Neural cell (in vitro differentiated cells): ENCODE measurements around the gene HUNK. TPM values are rescaled to one million over a fixed set of nuclear protein-coding genes. Genes with fewer than 3 reads are reported as not detected.

ENCODE experiments used
- H2AFZ ChIP-seq: fragments of 200-600, 300-800 bp; sonication (generic), shearing (Covaris generic); 2 replicates; pipeline ENCODE4 v1.6.0; 2014; ENCODE audit warnings: low read depth, mild to moderate bottlenecking, antibody characterized with exemption, low read length, moderate library complexity
- H3F3A ChIP-seq: fragments of 200-600 bp; shearing (Covaris generic); 2 replicates; pipeline ENCODE4 v1.6.1; 2016; ENCODE audit warnings: mild to moderate bottlenecking, moderate library complexity, mixed read lengths, antibody characterized with exemption, low read length; ENCODE audit not compliant: insufficient read depth, poor library complexity, severe bottlenecking
- H3K27ac ChIP-seq: fragments of 200-600, 300-800 bp; sonication (generic), shearing (Covaris generic); 2 replicates; pipeline ENCODE4 v1.5.1; 2014; ENCODE audit warnings: mild to moderate bottlenecking, low read length, moderate library complexity
- H3K27me3 ChIP-seq: fragments of 300-800, 200-600 bp; sonication (generic), shearing (Covaris generic); 2 replicates; pipeline ENCODE4 v1.6.0; 2014; ENCODE audit warnings: mild to moderate bottlenecking, low read depth, low read length, moderate library complexity; ENCODE audit not compliant: insufficient read depth
- H3K36me3 ChIP-seq: fragments of 300-800, 200-600 bp; sonication (generic), shearing (Covaris generic); 2 replicates; pipeline ENCODE4 v1.5.1; 2014; ENCODE audit warnings: mild to moderate bottlenecking, antibody characterized with exemption, low read length, moderate library complexity; ENCODE audit not compliant: insufficient read depth
- H3K4me2 ChIP-seq: fragments of 300-800, 200-600 bp; sonication (generic), shearing (Covaris generic); 2 replicates; pipeline ENCODE4 v1.6.0; 2014; ENCODE audit warnings: mild to moderate bottlenecking, low read length
- H3K4me3 ChIP-seq: fragments of 300-800, 200-600 bp; sonication (generic), shearing (Covaris generic); 2 replicates; pipeline ENCODE4 v1.5.1; 2014; ENCODE audit warnings: mild to moderate bottlenecking, low read length, moderate library complexity
- H3K79me2 ChIP-seq: fragments of 200-600 bp; shearing (Covaris generic); replicated peaks from 2 replicates; pipeline ENCODE4 v1.6.0; 2014; ENCODE audit warnings: mild to moderate bottlenecking, low read length, moderate library complexity; ENCODE audit not compliant: insufficient read depth
- H3K9ac ChIP-seq: fragments of 300-800, 200-600 bp; sonication (generic), shearing (Covaris generic); 2 replicates; pipeline ENCODE4 v1.6.1; 2016; ENCODE audit warnings: mild to moderate bottlenecking, low read length, mixed read lengths
- H3K9me2 ChIP-seq: fragments of 200-600 bp; shearing (Covaris generic); 2 replicates; pipeline ENCODE4 v1.6.1; 2016; ENCODE audit warnings: mild to moderate bottlenecking, low read length, mixed read lengths; ENCODE audit not compliant: insufficient read depth
- H3K9me3 ChIP-seq: fragments of 200-600, 300-800 bp; sonication (generic), shearing (Covaris generic); 2 replicates; pipeline ENCODE4 v1.6.1; 2016; ENCODE audit warnings: mild to moderate bottlenecking, mixed run types, low read length, moderate library complexity, mixed read lengths
- H4K20me1 ChIP-seq: fragments of 200-600 bp; shearing (Covaris generic); 2 replicates; pipeline ENCODE4 v1.6.1; 2016; ENCODE audit warnings: mild to moderate bottlenecking, mixed run types; ENCODE audit not compliant: insufficient read depth
- EP300 ChIP-seq: fragments of 450-650 bp; conservative IDR thresholded peaks from 2 replicates; pipeline ENCODE4 v1.6.1; 2014; ENCODE audit warnings: antibody characterized with exemption, mild to moderate bottlenecking, moderate library complexity; ENCODE audit not compliant: poor library complexity, severe bottlenecking
- EZH2 ChIP-seq: fragments of 200-600, 300-800 bp; shearing (Covaris generic), sonication (generic); IDR thresholded peaks from 2 replicates; pipeline ENCODE4 v1.6.1; 2014; ENCODE audit warnings: antibody characterized with exemption, low read length, borderline replicate concordance, mild to moderate bottlenecking; ENCODE audit not compliant: insufficient read depth, poor library complexity, severe bottlenecking
- MXI1 ChIP-seq: fragments of 450-650 bp; conservative IDR thresholded peaks from 2 replicates; pipeline ENCODE4 v1.6.1; 2014; ENCODE audit warnings: antibody characterized with exemption, mild to moderate bottlenecking; ENCODE audit not compliant: poor library complexity, severe bottlenecking
- POLR2AphosphoS5 ChIP-seq: IDR thresholded peaks from 2 replicates; pipeline ENCODE4 v1.6.1; 2012
- RAD21 ChIP-seq: fragments of 450-650 bp; conservative IDR thresholded peaks from 2 replicates; pipeline ENCODE4 v1.6.1; 2014; ENCODE audit warnings: antibody characterized with exemption, mild to moderate bottlenecking, moderate library complexity
- SMC3 ChIP-seq: fragments of 450-650 bp; conservative IDR thresholded peaks from 2 replicates; pipeline ENCODE4 v1.6.1; 2014; ENCODE audit warnings: antibody characterized with exemption, mild to moderate bottlenecking, moderate library complexity; ENCODE audit not compliant: poor library complexity
- TAF1 ChIP-seq: IDR thresholded peaks from 2 replicates; pipeline ENCODE4 v1.6.1; 2012; ENCODE audit warnings: low read depth
- polyA minus RNA-seq: library from RNA; depleted of rRNA, polyadenylated mRNA; stranded (reverse); fragments of >200 nt; gene quantifications from 2 replicates; pipeline ENCODE4 v1.2.3, GENCODE V29; 2014
- polyA plus RNA-seq: library from polyadenylated mRNA; depleted of rRNA; stranded (reverse); fragments of >200 nt; gene quantifications from 2 replicates; pipeline ENCODE4 v1.2.3, GENCODE V29; 2014
- TF ChIP-seq, protein P1 (sequence below): IDR thresholded peaks from 2 replicates; pipeline ENCODE4 v1.6.1; 2012; ENCODE audit warnings: borderline replicate concordance
- TF ChIP-seq, protein P2 (sequence below): fragments of 450-650 bp; IDR thresholded peaks from 2 replicates; pipeline ENCODE4 v1.5.1; 2014; ENCODE audit warnings: antibody characterized with exemption, mild to moderate bottlenecking, moderate library complexity; ENCODE audit not compliant: poor library complexity, severe bottlenecking

HUNK gene
- polyA plus RNA-seq = 9.3 and 11.0 TPM in 2 replicates
- 20.5 and 24.3 TPM in 2 replicates for polyA minus RNA-seq

DNA sequence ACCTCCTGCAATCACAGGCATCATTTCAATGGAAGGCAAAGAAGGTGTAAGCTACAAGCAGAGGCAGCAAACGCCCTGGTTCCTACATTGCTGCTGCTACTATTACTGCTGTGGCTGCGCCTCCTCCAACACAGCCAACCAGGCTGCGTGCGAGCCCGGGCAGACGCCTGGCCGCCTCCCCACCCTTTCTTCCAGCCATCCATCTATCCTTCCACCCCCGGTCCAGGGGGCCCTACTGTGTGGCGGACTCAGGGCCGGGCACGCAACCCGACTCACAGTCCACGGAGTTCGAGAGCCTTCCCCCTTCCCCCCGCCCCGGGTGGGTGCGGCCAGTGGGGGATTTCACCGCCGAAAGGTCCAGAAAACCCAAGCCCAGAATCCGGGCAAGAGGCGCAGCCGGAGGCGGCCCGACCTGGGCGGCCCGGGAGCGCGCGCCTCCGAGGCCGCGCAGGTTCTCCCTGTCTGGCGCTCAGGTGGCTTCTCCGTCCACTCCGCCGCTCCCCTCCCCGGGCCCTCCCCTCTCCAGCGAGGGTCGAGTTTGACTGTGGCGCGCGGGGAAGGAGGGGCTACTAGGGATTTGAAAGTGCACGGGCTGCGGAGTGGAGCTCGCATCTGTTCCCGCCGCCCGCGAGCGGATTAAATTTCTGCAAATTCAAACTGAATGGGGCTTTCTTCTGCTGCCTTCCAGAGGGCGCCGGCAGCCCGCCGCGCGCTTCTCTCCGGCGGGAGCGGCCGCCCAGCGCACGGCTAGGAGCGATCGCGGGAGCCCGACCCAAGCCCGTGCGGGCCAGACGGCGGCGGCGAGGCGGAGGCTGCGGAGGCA is at the start of gene HUNK:
TSS of gene HUNK (plus strand) at position 569 of the 823 bp plus-strand sequence. CDS start 655 bp downstream, outside the sequence.
- Histone ChIP-seq H3K27me3 (no peaks in the 10 kb centered on the region), H4K20me1 (no peaks in the 10 kb centered on the region), H3K36me3 (no peaks in the 10 kb centered on the region), H2AFZ (peak within 1 kb of the TSS; percentile 92), H3K4me2 (peak within 1 kb of the TSS; percentile 89), H3K27ac (peak within 1 kb of the TSS; percentile 93), H3K9ac (peak within 1 kb of the TSS; percentile 89), H3K9me3 (no peaks in the 10 kb centered on the region), H3F3A (peaks cover 4% of the 10 kb centered on the region), H3K4me3 (peak within 1 kb of the TSS; percentile 83), H3K79me2 (peaks cover 31% of the 10 kb centered on the region), H3K9me2 (no peaks in the 10 kb centered on the region)
- TF ChIP-seq SMC3 (peak; percentile 42), TAF1 (peak; percentile 8), EZH2 (no peak), MXI1 (no peak), EP300 (peak; percentile 11), POLR2AphosphoS5 (peak; percentile 62)
- TF ChIP-seq, protein P1, sequence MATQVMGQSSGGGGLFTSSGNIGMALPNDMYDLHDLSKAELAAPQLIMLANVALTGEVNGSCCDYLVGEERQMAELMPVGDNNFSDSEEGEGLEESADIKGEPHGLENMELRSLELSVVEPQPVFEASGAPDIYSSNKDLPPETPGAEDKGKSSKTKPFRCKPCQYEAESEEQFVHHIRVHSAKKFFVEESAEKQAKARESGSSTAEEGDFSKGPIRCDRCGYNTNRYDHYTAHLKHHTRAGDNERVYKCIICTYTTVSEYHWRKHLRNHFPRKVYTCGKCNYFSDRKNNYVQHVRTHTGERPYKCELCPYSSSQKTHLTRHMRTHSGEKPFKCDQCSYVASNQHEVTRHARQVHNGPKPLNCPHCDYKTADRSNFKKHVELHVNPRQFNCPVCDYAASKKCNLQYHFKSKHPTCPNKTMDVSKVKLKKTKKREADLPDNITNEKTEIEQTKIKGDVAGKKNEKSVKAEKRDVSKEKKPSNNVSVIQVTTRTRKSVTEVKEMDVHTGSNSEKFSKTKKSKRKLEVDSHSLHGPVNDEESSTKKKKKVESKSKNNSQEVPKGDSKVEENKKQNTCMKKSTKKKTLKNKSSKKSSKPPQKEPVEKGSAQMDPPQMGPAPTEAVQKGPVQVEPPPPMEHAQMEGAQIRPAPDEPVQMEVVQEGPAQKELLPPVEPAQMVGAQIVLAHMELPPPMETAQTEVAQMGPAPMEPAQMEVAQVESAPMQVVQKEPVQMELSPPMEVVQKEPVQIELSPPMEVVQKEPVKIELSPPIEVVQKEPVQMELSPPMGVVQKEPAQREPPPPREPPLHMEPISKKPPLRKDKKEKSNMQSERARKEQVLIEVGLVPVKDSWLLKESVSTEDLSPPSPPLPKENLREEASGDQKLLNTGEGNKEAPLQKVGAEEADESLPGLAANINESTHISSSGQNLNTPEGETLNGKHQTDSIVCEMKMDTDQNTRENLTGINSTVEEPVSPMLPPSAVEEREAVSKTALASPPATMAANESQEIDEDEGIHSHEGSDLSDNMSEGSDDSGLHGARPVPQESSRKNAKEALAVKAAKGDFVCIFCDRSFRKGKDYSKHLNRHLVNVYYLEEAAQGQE = peak; percentile 72
- TF ChIP-seq, protein P2, sequence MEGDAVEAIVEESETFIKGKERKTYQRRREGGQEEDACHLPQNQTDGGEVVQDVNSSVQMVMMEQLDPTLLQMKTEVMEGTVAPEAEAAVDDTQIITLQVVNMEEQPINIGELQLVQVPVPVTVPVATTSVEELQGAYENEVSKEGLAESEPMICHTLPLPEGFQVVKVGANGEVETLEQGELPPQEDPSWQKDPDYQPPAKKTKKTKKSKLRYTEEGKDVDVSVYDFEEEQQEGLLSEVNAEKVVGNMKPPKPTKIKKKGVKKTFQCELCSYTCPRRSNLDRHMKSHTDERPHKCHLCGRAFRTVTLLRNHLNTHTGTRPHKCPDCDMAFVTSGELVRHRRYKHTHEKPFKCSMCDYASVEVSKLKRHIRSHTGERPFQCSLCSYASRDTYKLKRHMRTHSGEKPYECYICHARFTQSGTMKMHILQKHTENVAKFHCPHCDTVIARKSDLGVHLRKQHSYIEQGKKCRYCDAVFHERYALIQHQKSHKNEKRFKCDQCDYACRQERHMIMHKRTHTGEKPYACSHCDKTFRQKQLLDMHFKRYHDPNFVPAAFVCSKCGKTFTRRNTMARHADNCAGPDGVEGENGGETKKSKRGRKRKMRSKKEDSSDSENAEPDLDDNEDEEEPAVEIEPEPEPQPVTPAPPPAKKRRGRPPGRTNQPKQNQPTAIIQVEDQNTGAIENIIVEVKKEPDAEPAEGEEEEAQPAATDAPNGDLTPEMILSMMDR = no peak

DNA sequence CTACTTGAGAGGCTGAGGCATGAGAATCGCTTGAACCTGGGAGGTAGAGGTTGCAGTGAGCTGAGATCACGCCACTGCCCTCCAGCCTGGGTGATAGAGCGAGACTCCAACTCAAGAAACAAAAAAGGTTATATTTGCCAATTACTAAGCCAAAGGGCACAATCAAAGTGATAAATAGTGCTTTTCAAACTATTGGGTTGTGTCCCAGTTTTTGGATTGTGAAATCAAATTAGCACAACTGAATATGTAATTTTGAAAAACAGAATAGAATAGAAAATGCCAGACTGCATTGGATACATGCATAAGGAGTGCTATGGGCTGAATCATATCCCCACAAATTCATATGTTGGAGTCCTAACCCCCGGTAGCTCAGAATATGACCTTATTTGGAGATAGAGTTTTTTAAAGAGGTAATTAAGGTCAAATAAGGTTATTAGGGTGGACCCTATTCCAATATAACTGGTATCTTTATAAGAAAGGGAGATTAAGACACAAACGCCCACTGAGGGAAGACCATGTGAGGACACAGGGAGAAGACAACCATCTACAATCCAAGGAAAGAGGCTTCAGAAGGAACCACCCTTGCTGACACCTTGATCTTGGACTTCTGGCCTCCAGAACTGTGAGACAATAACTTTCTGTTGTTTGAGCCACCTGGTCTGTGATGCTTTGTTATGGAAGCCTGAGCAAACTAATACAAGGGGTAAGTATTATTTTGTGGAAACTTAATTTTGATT is 42.9 kb upstream of the HUNK start:
- no peak overlapping the region for H3K4me3 ChIP-seq
- no peaks in the 10 kb centered on the region for H4K20me1 ChIP-seq
- no peaks in the 10 kb centered on the region for H3K27me3 ChIP-seq
- no peak overlapping the region for H2AFZ ChIP-seq
- no peaks in the 10 kb centered on the region for H3K36me3 ChIP-seq
- H3K9ac ChIP-seq = no peak overlapping the region
- no peaks in the 10 kb centered on the region for H3K9me3 ChIP-seq
- H3K4me2 ChIP-seq = no peak overlapping the region
- H3K27ac ChIP-seq = no peak overlapping the region
- no peaks in the 10 kb centered on the region for H3K9me2 ChIP-seq
- H3K79me2 ChIP-seq = no peaks in the 10 kb centered on the region
- H3F3A ChIP-seq = no peaks in the 10 kb centered on the region
- TF ChIP-seq, protein P2 = no peak
- TF ChIP-seq RAD21 (no peak), EP300 (no peak), POLR2AphosphoS5 (no peak), MXI1 (no peak), EZH2 (no peak), TAF1 (no peak), SMC3 (no peak)
- TF ChIP-seq, protein P1 = no peak
